Measurements from ENCODE around the gene ADCK2. TPM values are rescaled to one million over a fixed set of nuclear protein-coding genes. Genes with fewer than 3 reads are reported as not detected.

Gene ADCK2
- total RNA-seq, 1 donor from 2014 or later = 12.4 TPM

DNA sequence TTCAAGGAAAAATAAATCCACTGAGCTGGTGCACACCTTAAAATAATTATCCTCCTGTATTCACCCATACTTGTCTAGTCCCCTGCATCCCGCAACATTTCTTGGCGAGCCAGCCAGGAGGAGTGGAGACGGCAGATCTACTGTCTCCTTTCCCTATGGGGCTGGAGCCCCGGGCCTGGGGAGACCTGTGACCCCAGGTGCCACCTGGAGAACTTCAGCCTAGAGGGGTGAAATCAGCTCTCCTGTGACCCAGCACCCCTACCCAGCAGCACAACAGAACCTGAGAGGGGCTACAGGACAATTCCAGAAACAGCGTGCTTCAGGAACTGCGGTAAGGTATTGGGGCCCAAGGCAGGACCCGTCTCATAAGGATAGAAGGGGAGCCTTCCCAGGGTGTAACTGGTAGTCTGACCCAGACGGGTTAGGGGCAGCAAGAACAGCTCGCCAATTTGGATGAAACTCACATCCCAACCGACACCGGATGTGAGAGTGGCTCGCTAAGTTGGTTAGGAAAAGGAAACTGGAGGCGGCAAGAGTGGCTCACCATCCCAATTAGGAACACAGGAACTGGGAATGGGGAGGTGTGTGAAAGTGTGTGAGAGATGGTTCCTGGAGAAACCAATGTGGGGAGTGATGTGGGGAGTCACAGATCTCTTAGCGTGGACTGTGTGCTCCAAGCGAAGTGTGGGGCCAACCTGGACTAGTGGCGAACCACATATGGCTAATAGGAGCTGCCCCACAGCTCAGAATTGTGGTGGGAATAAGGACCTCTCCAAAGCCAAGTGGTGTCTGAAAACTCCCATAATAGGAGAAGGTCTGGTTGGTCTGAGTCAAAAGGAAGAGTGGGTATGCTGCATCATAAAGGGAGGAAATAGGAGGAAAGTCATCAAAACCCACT, 17.0 kb upstream of the ADCK2 start:
- peaks cover 18% of the 10 kb centered on the region for H3K4me1 Mint-ChIP-seq (ENCODE audit: low read depth, unreplicated experiment)
- H3K27ac ChIP-seq (ENCODE audit: low read depth, low read length) = no peak overlapping the region
- peaks cover 1% of the 10 kb centered on the region for H3K9me3 Mint-ChIP-seq (ENCODE audit: unreplicated experiment)
- H3K4me3 Mint-ChIP-seq (ENCODE audit: unreplicated experiment) = no peak overlapping the region
- no peaks in the 10 kb centered on the region for H4K20me1 ChIP-seq (ENCODE audit: insufficient read depth, low read length)
- H3K9me3 ChIP-seq (ENCODE audit: insufficient read depth, low read depth, low read length) = no peaks in the 10 kb centered on the region
- peak overlapping the region; percentile 55 for H3K4me2 ChIP-seq (ENCODE audit: low read length)
- no peak overlapping the region for H2AFZ ChIP-seq (ENCODE audit: low read depth, low read length)
- H3K27me3 Mint-ChIP-seq (ENCODE audit: low read depth, unreplicated experiment) = peaks cover 13% of the 10 kb centered on the region
- no peak for DNase-seq (ENCODE audit: low read depth)
- FAIRE-seq = no peak
- peaks cover 4% of the 10 kb centered on the region for H3K27me3 ChIP-seq (ENCODE audit: insufficient read depth, low read length)
- H3K36me3 Mint-ChIP-seq (ENCODE audit: low read depth, unreplicated experiment) = no peaks in the 10 kb centered on the region
- H3K27ac Mint-ChIP-seq (ENCODE audit: unreplicated experiment) = no peak overlapping the region
- H3K9ac ChIP-seq (ENCODE audit: low read length) = no peak overlapping the region
- no peak overlapping the region for H3K4me3 ChIP-seq (ENCODE audit: insufficient read depth, low read depth, low read length)
- H3K4me1 ChIP-seq (ENCODE audit: insufficient read depth, low read length) = no peaks in the 10 kb centered on the region
- no peaks in the 10 kb centered on the region for H3K79me2 ChIP-seq (ENCODE audit: insufficient read depth, low read length)
- H3K36me3 ChIP-seq (ENCODE audit: insufficient read depth, low read length) = no peaks in the 10 kb centered on the region
- TF ChIP-seq EZH2 (IDR thresholded peaks at IDR 0.05; ENCODE audit: insufficient read depth, low read length) (no peak), CTCF (IDR thresholded peaks at IDR 0.05; ENCODE audit: insufficient read depth, low read depth, low read length) (no peak)

DNA sequence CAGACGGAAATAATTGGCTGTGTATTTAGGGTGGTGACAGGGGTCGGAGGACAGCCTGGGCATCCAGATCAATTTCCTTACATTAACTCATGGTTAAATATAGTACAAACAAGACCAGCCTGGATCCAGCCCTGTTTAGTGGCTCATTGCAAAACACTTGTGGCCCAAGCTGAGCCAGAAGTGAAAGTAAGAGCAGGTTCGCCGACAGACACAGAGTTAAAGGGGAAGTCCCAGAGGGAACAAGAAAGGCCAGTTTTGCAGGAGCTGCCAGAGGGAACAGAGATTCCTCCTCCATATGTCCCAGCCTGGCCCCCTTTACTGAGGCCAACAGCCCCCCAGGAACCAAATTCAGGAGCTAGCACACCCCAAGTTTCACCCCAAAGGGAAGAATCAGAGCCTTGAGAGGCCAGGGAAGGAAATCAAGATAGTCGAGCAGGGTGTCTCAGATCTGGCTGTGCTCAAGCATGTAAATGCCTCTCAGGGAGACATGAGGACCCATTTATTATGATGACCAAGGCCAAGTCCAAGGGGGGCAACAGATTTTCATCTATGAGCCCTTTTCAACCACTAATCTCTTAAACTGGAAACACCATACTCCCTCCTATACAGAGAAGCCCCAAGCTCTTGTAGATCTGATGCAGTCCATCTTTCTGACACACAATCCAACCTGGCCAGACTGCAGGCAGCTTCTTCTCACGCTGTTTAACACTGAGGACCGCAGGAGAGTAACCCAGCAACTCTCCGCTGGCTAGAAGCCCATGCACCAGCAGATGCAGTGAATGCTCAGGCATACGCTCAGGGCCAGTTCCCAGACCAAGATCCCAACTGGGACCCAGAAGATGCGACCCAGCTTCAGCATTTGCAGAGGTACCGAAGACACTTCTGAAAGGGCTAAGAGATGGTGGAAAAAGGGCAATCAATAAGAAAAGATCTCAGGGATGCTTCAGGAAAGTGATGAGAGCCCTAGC, 15.9 kb upstream of the ADCK2 start:
- peak overlapping the region; percentile 28 for H2AFZ ChIP-seq (ENCODE audit: low read depth, low read length)
- Mint-ChIP-seq H3K4me3 (ENCODE audit: unreplicated experiment) (no peak overlapping the region), H3K36me3 (ENCODE audit: low read depth, unreplicated experiment) (no peaks in the 10 kb centered on the region), H3K9me3 (ENCODE audit: unreplicated experiment) (peaks cover 1% of the 10 kb centered on the region), H3K4me1 (ENCODE audit: low read depth, unreplicated experiment) (peaks cover 17% of the 10 kb centered on the region), H3K27ac (ENCODE audit: unreplicated experiment) (no peak overlapping the region), H3K27me3 (ENCODE audit: low read depth, unreplicated experiment) (peaks cover 15% of the 10 kb centered on the region)
- no peaks in the 10 kb centered on the region for H3K9me3 ChIP-seq (ENCODE audit: insufficient read depth, low read depth, low read length)
- no peaks in the 10 kb centered on the region for H4K20me1 ChIP-seq (ENCODE audit: insufficient read depth, low read length)
- H3K27me3 ChIP-seq (ENCODE audit: insufficient read depth, low read length) = peaks cover 4% of the 10 kb centered on the region
- no peak overlapping the region for H3K9ac ChIP-seq (ENCODE audit: low read length)
- H3K4me3 ChIP-seq (ENCODE audit: insufficient read depth, low read depth, low read length) = no peak overlapping the region
- DNase-seq (ENCODE audit: low read depth) (peak; percentile 10), FAIRE-seq (no peak)
- no peaks in the 10 kb centered on the region for H3K36me3 ChIP-seq (ENCODE audit: insufficient read depth, low read length)
- H3K79me2 ChIP-seq (ENCODE audit: insufficient read depth, low read length) = no peaks in the 10 kb centered on the region
- no peaks in the 10 kb centered on the region for H3K4me1 ChIP-seq (ENCODE audit: insufficient read depth, low read length)
- H3K27ac ChIP-seq (ENCODE audit: low read depth, low read length) = no peak overlapping the region
- no peak for TF ChIP-seq EZH2 (IDR thresholded peaks at IDR 0.05; ENCODE audit: insufficient read depth, low read length)
- TF ChIP-seq CTCF (IDR thresholded peaks at IDR 0.05; ENCODE audit: insufficient read depth, low read depth, low read length) = no peak
- H3K4me2 ChIP-seq (ENCODE audit: low read length) = peak overlapping the region; percentile 55
